DMS153 treated with DMSO at 0.1 percent for 48 hours (cell line): Measurements from ENCODE around the gene ALG1L2.
"Not testable (repeated sequence)": the region's sequence is repeated elsewhere in the genome, so short reads cannot be mapped to it uniquely, and the experiment has no call there.

Experiments
- DNase-seq: peaks from one replicate; lab custom pipeline; 2025; ENCODE audit not compliant: unreplicated experiment; lab: John Stamatoyannopoulos, UW

The ALG1L2 gene, protein sequence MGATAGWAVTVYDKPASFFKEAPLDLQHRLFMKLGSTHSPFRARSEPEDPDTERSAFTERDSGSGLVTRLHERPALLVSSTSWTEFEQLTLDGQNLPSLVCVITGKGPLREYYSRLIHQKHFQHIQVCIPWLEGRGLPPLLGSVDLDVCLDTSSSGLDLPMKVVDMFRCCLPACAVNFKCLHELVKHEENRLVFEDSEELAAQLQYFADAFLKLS

DNA sequence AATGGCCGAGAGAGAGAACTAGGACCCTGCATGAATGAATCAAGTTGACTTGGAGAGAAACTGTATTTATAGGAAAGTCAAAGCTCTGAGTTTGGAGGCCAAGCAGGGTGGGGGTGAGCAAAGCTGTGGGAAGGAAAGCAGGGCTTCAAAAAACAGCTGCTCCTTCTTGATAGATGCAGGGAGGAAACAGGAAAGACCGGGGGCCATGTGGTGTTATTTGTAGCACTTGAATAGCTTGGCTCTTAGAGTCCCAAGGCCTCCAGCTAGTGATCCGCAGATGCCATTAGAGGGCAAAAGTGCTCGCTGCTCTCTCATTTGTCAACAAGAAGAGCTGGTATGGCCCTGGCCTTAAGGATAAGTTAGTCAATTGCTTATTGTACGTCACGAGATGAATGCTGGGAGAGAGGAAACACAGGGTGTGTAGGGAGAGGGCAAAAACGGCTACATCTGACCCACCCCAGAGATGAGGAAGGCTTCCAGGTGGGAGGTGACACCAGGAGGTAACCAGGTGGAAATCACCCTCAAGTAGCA is at the start of gene ALG1L2:
ALG1L2 (plus strand) TSS at position 481 of the 531 bp plus-strand sequence. CDS start 186 bp downstream, outside the sequence.
- DNase-seq: no peak

DNA sequence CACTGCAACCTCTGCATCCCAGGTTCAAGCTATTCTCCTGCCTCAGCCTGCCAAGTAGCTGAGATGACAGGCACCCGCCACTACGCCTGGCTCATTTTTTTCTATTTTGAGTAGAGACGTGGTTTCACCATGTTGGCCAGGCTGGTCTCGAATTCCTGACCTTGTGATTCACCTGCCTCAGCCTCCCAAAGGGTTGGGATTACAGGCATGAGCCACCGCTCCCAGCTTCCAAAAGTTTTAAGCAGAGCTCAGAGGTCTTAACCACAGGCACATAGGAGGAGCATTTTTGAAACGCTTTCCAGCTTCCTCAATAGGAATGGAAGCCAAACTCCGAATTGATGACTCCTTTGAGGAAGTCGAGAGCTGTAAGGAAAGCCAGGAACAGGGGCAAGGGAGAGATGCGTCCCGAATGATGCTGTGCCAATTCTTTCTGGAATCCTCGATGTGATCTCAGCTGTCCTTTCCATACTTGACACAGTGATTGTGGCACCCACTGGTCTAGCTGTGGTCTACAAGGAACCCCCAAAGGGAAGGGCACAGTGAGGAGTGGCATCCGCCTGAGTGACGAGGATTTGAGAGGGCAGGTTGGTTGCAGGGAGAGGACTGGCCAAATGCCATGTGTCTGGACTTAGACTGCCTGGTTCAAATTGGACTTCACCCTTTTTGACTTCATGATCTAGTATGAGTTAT is 44.4 kb upstream of the ALG1L2 start:
- DNase-seq: not testable (repeated sequence)

DNA sequence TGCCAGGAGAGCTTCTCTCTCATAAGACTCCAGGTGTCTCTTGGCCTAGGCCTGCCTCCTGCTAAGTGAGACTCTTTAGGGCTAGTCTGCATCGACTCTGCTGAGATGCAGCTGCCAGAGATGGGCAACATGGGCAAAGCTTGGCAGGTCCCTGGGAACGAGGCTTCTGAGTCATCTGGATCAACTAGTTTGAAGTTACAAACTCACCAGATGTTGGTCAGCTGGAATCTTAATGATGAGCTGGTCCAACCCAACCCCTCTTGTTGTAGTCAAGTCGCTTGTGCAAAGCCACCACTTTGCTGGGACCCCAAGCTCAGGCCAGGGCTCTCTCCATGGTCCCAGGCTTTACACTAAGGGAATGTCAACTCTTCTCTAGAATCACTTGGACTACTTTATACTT is 38.9 kb upstream of the ALG1L2 start:
- not testable (repeated sequence) for DNase-seq

DNA sequence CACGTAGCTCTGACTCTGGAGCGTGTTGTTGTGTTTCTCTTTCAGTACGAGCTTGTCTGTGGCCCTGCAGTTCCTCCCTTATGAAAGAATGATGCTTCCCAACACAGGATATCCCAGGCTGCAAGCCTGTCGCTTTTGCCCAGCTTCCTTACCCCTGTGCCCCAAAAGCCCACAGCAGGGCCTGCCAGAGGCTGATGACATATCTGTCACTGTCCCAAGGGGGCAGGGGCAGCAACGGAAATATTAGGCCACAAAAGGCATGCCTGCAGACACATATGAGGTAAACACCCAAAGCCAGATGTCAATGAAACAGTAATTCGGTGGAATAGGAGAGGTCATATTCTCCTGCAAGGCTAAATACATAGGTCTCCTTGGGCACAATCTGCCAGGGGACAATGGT is 38.0 kb upstream of the ALG1L2 start:
- not testable (repeated sequence) for DNase-seq

DNA sequence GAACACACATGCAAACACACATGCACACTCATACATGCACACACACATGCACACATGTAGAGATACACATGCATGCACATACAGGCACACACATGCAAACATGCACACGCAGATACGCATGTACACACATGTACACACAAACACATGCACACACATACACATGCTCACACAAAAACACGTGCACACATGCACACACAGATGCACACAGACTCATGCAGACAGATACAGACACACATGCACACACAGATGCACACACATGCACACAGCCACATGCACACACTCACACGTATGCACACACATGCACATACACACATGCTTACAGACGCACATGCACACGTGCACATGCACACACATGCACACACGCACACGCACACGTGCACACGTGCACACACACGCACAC is 37.3 kb upstream of the ALG1L2 start:
- no peak for DNase-seq

DNA sequence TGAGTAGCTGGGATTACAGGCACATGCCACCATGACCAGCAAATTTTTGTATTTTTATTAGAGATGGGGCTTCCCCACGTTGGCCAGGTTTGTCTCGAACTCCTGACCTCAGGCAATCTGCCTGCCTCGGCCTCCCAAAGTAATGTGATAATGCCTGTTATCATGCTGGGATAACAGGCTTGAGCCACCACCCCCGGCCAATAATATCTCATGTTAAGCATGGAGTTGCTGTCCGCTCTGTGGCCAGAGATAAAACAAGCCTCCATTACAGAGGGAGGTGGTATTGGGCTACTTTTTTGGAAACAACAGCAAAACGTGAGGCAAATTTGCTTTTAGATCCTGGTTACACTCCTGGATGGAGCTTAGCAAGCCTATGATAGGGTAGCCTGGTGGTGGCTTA is 32.9 kb upstream of the ALG1L2 start:
- no peak for DNase-seq

DNA sequence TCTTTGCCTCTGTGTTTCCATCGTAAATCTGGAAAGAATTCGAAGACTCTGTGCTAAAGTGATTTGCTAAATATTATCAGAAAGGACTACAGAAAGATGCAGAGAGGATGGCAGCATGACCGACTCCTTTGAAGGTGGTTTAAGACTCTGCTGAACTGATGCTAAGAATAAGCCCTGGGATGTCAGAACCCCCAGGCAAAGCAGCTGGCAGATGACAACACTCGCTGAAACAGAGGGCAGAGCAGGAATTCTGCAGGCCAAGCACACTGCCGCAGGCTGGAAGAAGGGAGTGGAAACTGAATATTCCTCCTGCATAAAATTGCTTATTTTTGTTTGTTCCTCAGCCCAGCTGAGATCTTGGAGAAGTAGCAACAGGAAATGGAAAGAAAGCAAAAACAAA is 29.3 kb upstream of the ALG1L2 start:
- not testable (repeated sequence) for DNase-seq

DNA sequence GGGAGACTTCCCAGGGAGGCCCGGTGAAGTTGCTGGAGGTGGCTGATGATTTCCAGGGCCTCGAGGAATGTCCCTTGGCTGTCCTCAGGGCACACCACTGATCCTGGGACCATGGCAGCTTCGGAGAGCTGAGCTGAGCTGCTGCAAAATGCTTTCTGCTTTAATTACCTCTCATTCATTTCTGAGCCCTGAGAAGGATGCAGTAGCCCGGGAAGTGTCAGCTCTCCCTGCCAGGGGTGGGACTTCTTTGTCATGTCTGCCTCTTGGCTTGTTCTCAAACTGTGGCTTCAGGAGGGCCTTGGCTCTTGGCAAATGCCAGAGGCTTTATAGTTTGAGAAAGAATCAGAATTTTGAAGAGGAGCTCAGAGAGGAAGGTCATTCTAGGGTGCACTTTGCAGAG is 28.7 kb upstream of the ALG1L2 start:
- not testable (repeated sequence) for DNase-seq

DNA sequence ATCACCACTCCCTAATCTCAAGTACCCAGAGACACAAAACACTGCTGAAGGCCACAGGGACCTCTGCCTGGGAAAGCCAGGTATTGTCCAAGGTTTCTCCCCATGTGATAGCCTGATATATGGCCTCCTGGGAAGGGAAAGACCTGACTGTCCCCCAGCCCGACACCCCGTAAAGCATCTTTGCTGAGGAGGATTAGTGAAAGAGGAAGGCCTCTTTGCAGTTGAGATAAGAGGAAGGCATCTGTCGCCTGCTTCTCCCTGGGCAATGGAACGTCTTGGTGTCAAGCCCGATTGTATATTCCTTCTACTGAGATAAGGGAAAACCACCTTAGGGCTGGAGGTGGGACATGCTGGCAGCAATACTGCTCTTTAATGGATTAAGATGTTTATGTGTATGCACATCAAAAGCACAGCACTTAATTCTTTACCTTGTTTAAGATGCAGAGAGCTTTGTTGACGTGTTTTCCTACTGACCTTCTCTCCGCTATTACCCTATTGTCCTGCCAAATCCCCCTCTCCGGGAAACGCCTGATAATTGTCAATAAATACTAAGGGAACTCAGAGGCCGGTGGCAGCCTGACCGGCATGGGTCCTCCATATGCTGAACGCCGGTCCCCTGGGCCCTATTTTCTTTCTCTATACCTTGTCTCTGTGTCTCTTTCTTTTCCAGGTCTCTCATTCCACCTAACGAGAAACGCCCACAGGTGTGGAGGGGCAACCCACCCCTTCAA is 23.9 kb upstream of the ALG1L2 start:
- DNase-seq: not testable (repeated sequence)

DNA sequence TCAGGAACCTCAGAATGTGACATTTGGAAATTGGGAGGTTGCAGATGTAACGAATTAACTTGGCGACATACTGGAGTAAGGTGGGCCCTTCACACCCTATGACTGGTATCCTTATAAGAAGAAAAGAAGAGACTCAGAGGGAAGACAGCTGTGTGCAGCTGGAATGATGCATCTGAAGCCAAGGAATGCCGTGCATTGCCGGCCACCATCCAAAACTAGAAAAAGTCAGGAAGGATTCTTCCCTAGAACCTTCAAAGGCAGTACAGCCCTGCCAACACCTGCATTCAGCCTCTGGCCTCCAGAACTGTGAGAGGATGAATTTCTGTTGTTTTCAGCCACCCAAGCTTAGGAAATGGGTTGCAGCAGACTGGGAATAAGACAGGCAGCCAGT is 23.4 kb upstream of the ALG1L2 start:
- not testable (repeated sequence) for DNase-seq

DNA sequence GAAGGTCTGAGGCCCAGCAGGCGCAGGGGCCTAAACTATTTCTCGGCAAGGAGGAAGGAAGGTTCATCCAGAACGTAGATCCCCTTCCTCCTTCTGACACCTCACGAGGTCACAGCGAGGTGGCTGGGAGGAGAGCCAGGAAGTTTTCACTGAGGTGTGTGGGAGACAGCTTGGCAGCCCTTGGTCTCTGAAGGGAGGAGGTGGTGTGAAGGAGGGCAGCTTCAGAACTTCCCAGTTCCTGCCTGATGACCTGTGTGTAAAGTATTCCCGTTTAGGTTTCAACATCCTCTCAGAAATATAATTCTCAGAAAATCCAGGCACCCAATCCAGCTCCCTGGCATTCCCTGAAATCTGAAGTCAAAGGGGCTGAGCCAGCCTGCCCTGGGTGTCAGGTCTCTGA is 22.9 kb upstream of the ALG1L2 start:
- DNase-seq: not testable (repeated sequence)

DNA sequence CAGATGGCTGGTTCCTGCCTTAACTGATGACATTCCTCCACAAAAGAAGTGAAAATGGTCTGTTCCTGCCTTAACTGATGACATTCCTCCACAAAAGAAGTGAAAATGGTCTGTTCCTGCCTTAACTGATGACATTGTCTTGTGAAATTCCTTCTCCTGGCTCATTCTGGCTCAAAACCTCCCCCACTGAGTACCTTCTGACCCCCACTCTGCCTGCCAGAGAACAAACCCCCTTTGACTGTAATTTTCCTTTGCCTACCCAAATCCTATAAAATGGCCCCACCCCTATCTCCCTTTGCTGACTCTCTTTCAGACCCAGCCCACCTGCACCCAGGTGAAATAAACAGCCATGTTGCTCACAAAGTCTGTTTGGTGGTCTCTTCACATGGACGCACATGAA is 22.5 kb upstream of the ALG1L2 start:
- not testable (repeated sequence) for DNase-seq

DNA sequence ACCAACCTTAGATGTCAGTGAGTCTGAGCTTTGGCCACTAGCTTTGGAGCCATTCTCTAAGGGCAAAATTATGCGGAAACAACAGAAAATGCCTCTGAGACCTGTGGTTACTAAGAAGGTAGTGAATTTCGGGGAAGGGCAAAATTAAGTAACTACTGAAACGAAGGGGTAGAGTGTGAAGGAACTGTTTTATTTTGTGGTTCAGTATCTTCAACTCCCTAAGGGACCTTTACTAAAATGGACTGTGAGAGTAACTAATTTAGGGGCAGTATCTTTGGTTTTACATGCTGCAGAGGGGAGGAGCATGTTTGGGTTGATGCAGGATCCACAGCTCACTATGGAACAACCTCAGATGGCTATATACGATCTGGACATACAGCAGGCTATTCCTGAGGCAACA is 8.0 kb upstream of the ALG1L2 start:
- DNase-seq: no peak

DNA sequence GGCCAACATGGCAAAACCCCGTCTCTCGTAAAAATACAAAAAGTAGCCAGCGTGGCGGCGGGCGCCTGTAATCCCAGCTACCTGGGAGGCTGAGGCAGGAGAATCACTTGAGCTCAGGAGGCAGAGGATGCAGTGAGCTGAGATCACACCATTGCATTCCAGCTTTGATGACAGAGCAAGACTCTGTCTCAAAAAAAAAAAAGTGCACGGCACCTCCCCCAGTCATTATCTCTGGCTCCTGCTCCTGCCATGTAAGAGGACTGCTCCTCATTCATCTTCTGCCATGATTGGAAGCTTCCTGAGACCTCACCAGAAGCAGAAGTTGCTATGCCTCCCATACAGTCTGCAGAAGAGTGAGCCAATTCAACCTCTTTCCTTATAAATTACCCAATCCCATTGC is 4.0 kb upstream of the ALG1L2 start:
- DNase-seq: no peak

DNA sequence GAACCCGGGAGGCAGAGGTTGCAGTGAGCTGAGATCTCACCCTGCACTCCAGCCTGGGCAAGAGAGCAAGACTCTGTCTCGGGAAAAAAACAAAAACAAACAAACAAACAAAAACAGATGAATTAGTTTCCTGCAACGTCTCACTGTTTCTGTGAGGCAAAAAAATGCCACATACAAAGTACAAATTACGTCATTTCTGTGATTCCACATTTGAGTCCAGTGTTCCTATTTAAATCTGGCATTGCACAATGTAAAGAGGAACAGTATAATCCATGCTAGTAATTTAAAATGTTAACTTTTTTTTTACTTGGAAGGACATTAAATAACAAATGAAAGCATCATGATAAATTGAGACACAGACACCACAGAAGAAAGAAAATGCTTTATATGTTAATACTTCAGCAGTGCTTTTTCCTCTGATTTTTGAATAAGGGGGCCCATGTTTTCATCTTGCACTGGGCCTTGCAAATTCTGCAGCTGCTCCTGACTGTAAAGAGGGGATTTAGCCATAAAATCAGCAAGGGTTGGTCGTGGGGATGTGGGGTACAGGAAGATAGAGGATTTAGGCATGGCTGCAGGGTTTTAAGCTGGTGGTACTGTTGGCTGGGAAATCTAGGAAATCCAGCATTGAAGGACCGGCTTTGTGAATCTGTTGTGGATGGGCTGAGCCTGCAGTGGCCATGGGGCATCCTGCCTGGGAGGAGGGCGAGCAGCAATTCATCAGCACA is 1.9 kb downstream of the ALG1L2 start:
- DNase-seq: not testable (repeated sequence)

DNA sequence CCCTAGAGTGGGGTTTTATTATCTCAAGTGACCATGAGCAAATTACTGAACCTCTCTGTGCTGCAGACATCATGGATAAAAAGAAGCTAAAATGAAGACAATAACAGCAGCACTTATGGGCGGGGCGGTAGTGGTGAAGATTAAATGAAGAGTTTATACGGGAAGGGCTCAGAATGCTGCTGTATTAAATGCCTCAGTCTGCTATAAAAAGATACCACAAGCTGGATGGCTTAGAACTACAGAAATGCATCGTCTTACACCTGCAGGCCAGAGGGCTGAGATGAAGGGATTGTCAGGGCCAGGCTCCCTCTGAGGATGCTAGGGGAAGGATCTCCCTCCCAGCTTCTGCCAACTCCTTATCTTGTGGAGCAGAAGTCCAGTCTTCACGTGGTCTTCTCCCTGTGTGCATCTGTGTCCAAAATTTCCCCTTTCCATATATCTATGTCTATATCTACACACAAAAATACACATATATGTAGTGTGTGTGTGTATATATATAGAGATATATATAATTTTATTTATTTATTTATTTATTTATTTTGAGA is 2.9 kb downstream of the ALG1L2 start:
- DNase-seq: no peak

DNA sequence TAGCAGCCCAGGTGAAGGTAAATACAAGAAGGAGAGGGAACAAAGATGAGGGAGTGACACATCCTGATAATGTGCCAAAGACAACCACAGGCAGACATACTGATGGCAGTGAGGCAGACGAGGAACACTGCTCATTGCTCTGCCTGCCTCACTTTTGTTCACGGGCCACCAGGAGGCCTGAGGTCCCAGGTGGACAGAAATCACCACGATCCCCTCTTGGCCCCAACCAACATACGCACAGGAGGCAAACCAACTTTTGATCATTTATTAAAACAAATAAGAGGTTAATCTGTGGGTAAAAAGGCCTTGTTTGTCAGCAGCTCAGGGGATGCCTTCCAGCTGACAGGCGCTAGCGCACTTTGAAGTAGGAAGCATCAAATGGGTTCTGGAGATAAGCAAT is 4.2 kb downstream of the ALG1L2 start:
- no peak for DNase-seq

DNA sequence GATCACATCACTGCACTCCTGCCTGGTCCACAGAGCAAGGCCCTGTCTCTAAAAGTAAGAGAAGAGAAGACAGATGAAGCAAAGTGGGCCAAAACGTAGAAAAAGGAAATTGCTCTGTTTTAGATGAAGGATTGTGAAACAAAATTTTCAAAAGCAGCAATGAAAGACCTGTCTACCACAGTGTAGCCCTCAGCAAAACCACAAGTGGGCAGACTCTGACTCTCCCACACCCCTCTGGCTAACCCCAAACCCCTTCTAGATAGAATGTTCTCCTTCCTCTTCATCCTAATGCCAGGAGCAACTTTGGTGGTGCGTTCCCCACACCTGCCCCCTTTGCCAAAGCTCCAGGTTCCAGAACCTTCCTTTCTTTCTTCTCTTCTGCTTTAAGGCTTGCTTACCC is 5.0 kb downstream of the ALG1L2 start:
- DNase-seq: not testable (repeated sequence)

DNA sequence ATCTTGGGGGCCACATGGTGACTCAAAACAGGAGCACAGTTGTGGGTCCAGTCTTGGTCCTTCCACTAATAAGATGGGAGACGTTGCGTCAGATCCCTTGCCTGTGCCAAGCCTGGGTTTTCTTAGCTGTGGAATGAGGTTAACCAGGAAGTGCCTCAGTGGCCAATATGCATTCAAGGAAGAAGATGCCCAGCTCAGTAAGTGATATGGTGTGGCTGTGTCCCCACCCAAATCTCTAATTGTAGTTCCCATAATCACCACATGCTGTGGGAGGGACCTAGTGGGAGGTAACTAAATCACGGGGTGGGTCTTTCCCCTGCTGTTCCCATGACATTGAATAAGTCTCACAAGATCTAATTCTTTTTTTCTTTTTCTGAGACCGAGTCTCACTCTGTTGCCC is 6.4 kb downstream of the ALG1L2 start:
- no peak for DNase-seq

DNA sequence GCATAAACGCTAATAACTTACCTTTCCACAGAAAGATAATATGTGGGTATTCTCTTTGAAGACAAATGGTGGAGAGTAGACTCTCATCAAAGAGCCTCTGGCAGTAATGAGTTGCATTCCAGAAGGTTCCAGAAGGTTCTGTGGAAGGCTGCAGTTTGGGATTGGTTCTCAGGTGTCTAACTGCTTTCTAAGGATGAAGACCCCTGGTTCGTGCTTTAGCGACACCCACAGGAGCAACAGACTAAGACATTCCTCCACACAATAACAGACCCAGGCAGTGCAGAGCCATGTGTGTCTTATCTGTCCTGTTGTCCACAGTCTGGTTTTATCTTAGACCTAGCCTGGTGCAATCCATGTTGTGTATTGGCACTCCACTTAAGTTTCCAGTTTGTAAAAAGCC is 9.1 kb downstream of the ALG1L2 start:
- DNase-seq: not testable (repeated sequence)

DNA sequence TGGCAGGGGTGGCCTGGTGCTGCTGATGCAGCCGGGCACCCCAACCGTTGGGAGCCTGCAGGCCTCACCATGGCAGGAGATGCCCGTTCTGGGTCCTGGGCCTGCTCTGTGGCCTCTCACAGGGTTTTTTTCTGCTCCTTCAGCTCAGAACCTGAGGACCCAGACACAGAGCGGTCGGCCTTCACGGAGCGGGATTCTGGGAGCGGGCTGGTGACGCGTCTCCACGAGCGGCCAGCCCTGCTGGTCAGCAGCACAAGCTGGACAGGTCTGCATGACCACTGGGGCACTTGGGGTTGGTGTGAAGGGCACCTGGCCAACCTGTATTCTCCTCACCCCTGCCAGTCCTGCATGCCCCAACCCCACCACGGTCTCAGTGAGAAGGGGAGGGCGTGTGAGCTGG is 10.3 kb downstream of the ALG1L2 start:
- DNase-seq: no peak
